Measurements from ENCODE around the gene SPP1. TPM values are rescaled to one million over a fixed set of nuclear protein-coding genes. Genes with fewer than 3 reads are reported as not detected.

The SPP1 gene
- total RNA-seq, 2 experiments from 2014 or later: not detected

GRCh38 chr4:87962398-87963146 lies 12.9 kb upstream of the SPP1 start:
- ChIA-PET CTCF (interaction anchor here (0.7 to 2.4 kb wide), 2 partner anchors 11 to 69 kb away, joined by 3 to 10 read pairs; no protein-coding TSS in a partner anchor), POLR2A (no interaction called here)
- Mint-ChIP-seq H3K27ac (no peak overlapping the region), H3K27me3 (peaks cover 7% of the 10 kb centered on the region), H3K4me3 (no peak overlapping the region), H3K36me3 (ENCODE audit: low read depth) (no peaks in the 10 kb centered on the region), H3K4me1 (ENCODE audit: low read depth) (no peaks in the 10 kb centered on the region), H3K9me3 (no peaks in the 10 kb centered on the region)
- intact Hi-C loops (cut with DNase I, micrococcal nuclease): no loop called here
- H3K36me3 ChIP-seq (ENCODE audit: insufficient read depth, low read length): no peaks in the 10 kb centered on the region
- peaks cover 0 to 11% of the 10 kb centered on the region in 2 experiments for H3K9me3 ChIP-seq (ENCODE audit: control insufficient read depth in 1 of 2, insufficient read depth in 1 of 2, low read length in 2 of 2)
- no peak overlapping the region for H3K4me3 ChIP-seq (ENCODE audit: low read length)
- H3K27ac ChIP-seq (ENCODE audit: low read depth in 1 of 2, low read length in 2 of 2): no peak overlapping the region
- peaks cover 0 to 2% of the 10 kb centered on the region in 2 experiments for H3K27me3 ChIP-seq (ENCODE audit: control insufficient read depth in 1 of 2, insufficient read depth in 2 of 2, low read length in 2 of 2)
- no peaks in the 10 kb centered on the region for H3K4me1 ChIP-seq (ENCODE audit: insufficient read depth, low read length)
- no peak for TF ChIP-seq CTCF (IDR thresholded peaks at IDR 0.05)
- DNase-seq (no peak), ATAC-seq (ENCODE audit: poor library complexity) (no peak)

- Mint-ChIP-seq H3K27ac (no peak overlapping the region), H3K4me3 (no peak overlapping the region), H3K4me1 (ENCODE audit: low read depth) (no peaks in the 10 kb centered on the region), H3K27me3 (peaks cover 34% of the 10 kb centered on the region), H3K9me3 (no peaks in the 10 kb centered on the region), H3K36me3 (ENCODE audit: low read depth) (no peaks in the 10 kb centered on the region)
- no peak overlapping the region for H3K4me3 ChIP-seq (ENCODE audit: low read length)
- H3K36me3 ChIP-seq (ENCODE audit: insufficient read depth, low read length): no peaks in the 10 kb centered on the region
- H3K4me1 ChIP-seq (ENCODE audit: insufficient read depth, low read length): no peaks in the 10 kb centered on the region
- ATAC-seq (ENCODE audit: poor library complexity): no peak
- intact Hi-C loops (cut with DNase I, micrococcal nuclease): no loop called here
- no peak for TF ChIP-seq CTCF (IDR thresholded peaks at IDR 0.05)
- ChIA-PET POLR2A (no interaction called here), CTCF (no interaction called here)
- H3K27ac ChIP-seq (ENCODE audit: low read depth in 1 of 2, low read length in 2 of 2): no peak overlapping the region
- peaks cover 2 to 10% of the 10 kb centered on the region in 2 experiments for H3K27me3 ChIP-seq (ENCODE audit: control insufficient read depth in 1 of 2, insufficient read depth in 2 of 2, low read length in 2 of 2)
- DNase-seq: no peak
- peaks cover 0 to 15% of the 10 kb centered on the region in 2 experiments for H3K9me3 ChIP-seq (ENCODE audit: control insufficient read depth in 1 of 2, insufficient read depth in 1 of 2, low read length in 2 of 2)
Measured at GRCh38 chr4:87965501-87965975, 10.0 kb upstream of the SPP1 start.

GRCh38 chr4:87966095-87966496 lies 9.4 kb upstream of the SPP1 start:
- ATAC-seq (ENCODE audit: poor library complexity): no peak
- Mint-ChIP-seq H3K4me3 (no peak overlapping the region), H3K27ac (no peak overlapping the region), H3K27me3 (peaks cover 37% of the 10 kb centered on the region), H3K36me3 (ENCODE audit: low read depth) (no peaks in the 10 kb centered on the region), H3K9me3 (no peaks in the 10 kb centered on the region), H3K4me1 (ENCODE audit: low read depth) (no peaks in the 10 kb centered on the region)
- Histone ChIP-seq H3K9me3 (ENCODE audit: control insufficient read depth in 1 of 2, insufficient read depth in 1 of 2, low read length in 2 of 2) (peaks cover 0 to 15% of the 10 kb centered on the region in 2 experiments), H3K27me3 (ENCODE audit: control insufficient read depth in 1 of 2, insufficient read depth in 2 of 2, low read length in 2 of 2) (peaks cover 2 to 10% of the 10 kb centered on the region in 2 experiments), H3K27ac (ENCODE audit: low read depth in 1 of 2, low read length in 2 of 2) (no peak overlapping the region), H3K36me3 (ENCODE audit: insufficient read depth, low read length) (no peaks in the 10 kb centered on the region), H3K4me3 (ENCODE audit: low read length) (no peak overlapping the region), H3K4me1 (ENCODE audit: insufficient read depth, low read length) (no peaks in the 10 kb centered on the region)
- DNase-seq: no peak
- ChIA-PET POLR2A (no interaction called here), CTCF (no interaction called here)
- intact Hi-C loops (cut with DNase I, micrococcal nuclease): no loop called here
- no peak for TF ChIP-seq CTCF (IDR thresholded peaks at IDR 0.05)

Measured in CD4-positive, alpha-beta T cell (primary cell).